HepG2 (cell line): ENCODE results near the gene MSANTD1. TPM values are rescaled to one million over a fixed set of nuclear protein-coding genes. Genes with fewer than 3 reads are reported as not detected.
A peak's percentile ranks its signal among the peaks of the same experiment; 100 is the strongest.

ENCODE experiments used
- DMAP1 ChIP-seq: IDR thresholded peaks from 2 replicates; pipeline ENCODE4 v1.6.1; 2016
- MIER3 ChIP-seq: IDR thresholded peaks from 2 replicates; pipeline ENCODE4 v1.6.1; 2016; ENCODE audit warnings: missing compliant biosample characterization, borderline replicate concordance
- MLLT10 ChIP-seq: sonication (generic); formaldehyde crosslinking; IDR thresholded peaks from 2 replicates; pipeline ENCODE4 v1.4.0; 2020; ENCODE audit warnings: missing genetic modification reagents
- MYC ChIP-seq: sonication (generic); formaldehyde crosslinking; IDR thresholded peaks from 2 replicates; pipeline ENCODE4 v1.9.0; 2021; ENCODE audit warnings: missing genetic modification reagents, borderline replicate concordance
- PTBP1 ChIP-seq: fragments of 200-400 bp; formaldehyde crosslinking; IDR thresholded peaks from 2 replicates; pipeline ENCODE4 v1.6.1; 2018; ENCODE audit warnings: low read length, low read depth; ENCODE audit not compliant: poor library complexity, severe bottlenecking
- RERE ChIP-seq: IDR thresholded peaks from 2 replicates; pipeline ENCODE4 v1.6.1; 2016; ENCODE audit warnings: low read depth, missing genetic modification reagents, missing compliant biosample characterization
- SAP130 ChIP-seq: IDR thresholded peaks from 2 replicates; pipeline ENCODE4 v1.6.1; 2016; ENCODE audit warnings: low read depth
- TFDP1 ChIP-seq: IDR thresholded peaks from 2 replicates; pipeline ENCODE4 v1.6.1; 2016; ENCODE audit warnings: missing compliant biosample characterization, missing genetic modification reagents, borderline replicate concordance
- TFE3 ChIP-seq: IDR thresholded peaks from 2 replicates; pipeline ENCODE4 v1.6.1; 2016
- TSC22D2 ChIP-seq: sonication (generic); formaldehyde crosslinking; IDR thresholded peaks from 2 replicates; pipeline ENCODE4 v1.5.1; 2020; ENCODE audit warnings: missing genetic modification reagents, mild to moderate bottlenecking, borderline replicate concordance
- ZBTB39 ChIP-seq: sonication (generic); formaldehyde crosslinking; IDR thresholded peaks from 2 replicates; pipeline ENCODE4 v1.5.0; 2020; ENCODE audit warnings: missing genetic modification reagents
- ZNF207 ChIP-seq: fragments of 450-650 bp; IDR thresholded peaks from 2 replicates; pipeline ENCODE4 v1.6.1; 2016; ENCODE audit warnings: antibody characterized with exemption, borderline replicate concordance
- ZNF556 ChIP-seq: sonication (generic); formaldehyde crosslinking; IDR thresholded peaks from 2 replicates; pipeline ENCODE4 v1.4.0; 2020; ENCODE audit warnings: mild to moderate bottlenecking, missing genetic modification reagents, borderline replicate concordance
- ZNF614 ChIP-seq: IDR thresholded peaks from 2 replicates; pipeline ENCODE4 v1.6.1; 2018; ENCODE audit warnings: missing biosample characterization, missing genetic modification reagents, inconsistent platforms, borderline replicate concordance
- ZNF691 ChIP-seq: sonication (generic); formaldehyde crosslinking; IDR thresholded peaks from 2 replicates; pipeline ENCODE4 v1.4.0; 2020; ENCODE audit warnings: missing genetic modification reagents, low read depth, mild to moderate bottlenecking, borderline replicate concordance
- ZNF83 ChIP-seq: sonication (generic); formaldehyde crosslinking; IDR thresholded peaks from 2 replicates; pipeline ENCODE4 v1.4.0; 2020; ENCODE audit warnings: missing genetic modification reagents, mild to moderate bottlenecking, borderline replicate concordance
- ZSCAN9 ChIP-seq: IDR thresholded peaks from 2 replicates; pipeline ENCODE4 v1.6.1; 2016; ENCODE audit warnings: borderline replicate concordance
- polyA plus RNA-seq, 8 experiments: library from polyadenylated mRNA; depleted of rRNA in 3 of 8; stranded (reverse) in 7 of 8; unstranded in 1 of 8; fragments of >200 nt; fragmentation: Illumina TruSeq in 4 of 8; extraction: Trizol in 4 of 8; gene quantifications; 2 replicates each; pipeline versions ENCODE4 v1.2.1 to v1.2.3, GENCODE V29; 2011 to 2016; ENCODE audit warnings: low read depth in 4 of 8, missing spikeins in 1 of 8, mixed read lengths in 1 of 8; ENCODE audit not compliant: insufficient read depth in 1 of 8
- total RNA-seq, 5 experiments: library from RNA; depleted of rRNA; stranded (reverse); fragments of >200 nt; fragmentation: Illumina TruSeq; extraction: Trizol; gene quantifications; 2 replicates each; pipeline ENCODE4 v1.2.3, GENCODE V29; 2016; ENCODE audit warnings: low read depth in 1 of 5

Gene MSANTD1
- total and polyA plus RNA-seq, 2 of the 13 experiments (the other 11 are each of a cell fraction or from before 2014, with no cell fraction given): 0.22 to 0.40 TPM

GRCh38 chr4:3202836-3203820, 45.8 kb upstream of the MSANTD1 start (continued):
- TF ChIP-seq RERE (CRISPR knock-in tag) (no peak), SAP130 (CRISPR knock-in tag) (peak; percentile 50), TSC22D2 (CRISPR knock-in tag) (no peak), ZBTB39 (no peak), TFE3 (no peak), DMAP1 (CRISPR knock-in tag) (peak; percentile 22; the same call in 1 of the 2 replicates), ZNF614 (CRISPR knock-in tag) (no peak), TFDP1 (CRISPR knock-in tag) (no peak), ZNF691 (CRISPR knock-in tag) (no peak), ZSCAN9 (CRISPR knock-in tag) (no peak), ZNF556 (CRISPR knock-in tag) (no peak), MIER3 (CRISPR knock-in tag) (no peak), PTBP1 (no peak), ZNF83 (CRISPR knock-in tag) (no peak), ZNF207 (no peak), MLLT10 (no peak), MYC (no peak)
